ENCODE measurements around the gene OSBPL10.

- no peak for TF ChIP-seq CTCF (IDR thresholded peaks at IDR 0.05)
- no peak for TF ChIP-seq POLR2A (IDR thresholded peaks at IDR 0.05)
Observed at GRCh38 chr3:31652296-31652695, 328.8 kb downstream of the OSBPL10 start.

All from lower leg skin (tissue), 3 donors.